SK-N-SH (cell line): ENCODE results near the gene HELT.

ENCODE experiments used
- CHD2 ChIP-seq: fragments of 150-350 bp; IDR thresholded peaks from 2 replicates; pipeline ENCODE4 v1.6.1; 2018; ENCODE audit warnings: low read length; ENCODE audit not compliant: partially characterized antibody
- CTCF ChIP-seq: fragments of 200-600 bp; sonication (generic); IDR thresholded peaks from 2 replicates; pipeline ENCODE4 v1.6.1; 2017; ENCODE audit warnings: antibody characterized with exemption, mild to moderate bottlenecking, moderate library complexity
- GATA2 ChIP-seq: sonication (generic); formaldehyde crosslinking; IDR thresholded peaks from 2 replicates; pipeline ENCODE4 v1.5.0; 2020; ENCODE audit warnings: mild to moderate bottlenecking, missing genetic modification reagents
- JUND ChIP-seq: IDR thresholded peaks from 2 replicates; pipeline ENCODE4 v1.4.0; 2012
- MAX ChIP-seq: IDR thresholded peaks from 2 replicates; pipeline ENCODE4 v1.4.0; 2012; ENCODE audit warnings: low read depth
- PBX3 ChIP-seq: IDR thresholded peaks from 2 replicates; pipeline ENCODE4; 2012
- POLR2AphosphoS5 ChIP-seq: IDR thresholded peaks from 2 replicates; pipeline ENCODE4 v1.6.1; 2012; ENCODE audit warnings: low read depth, low read length
- REST ChIP-seq: IDR thresholded peaks from 2 replicates; pipeline ENCODE4 v1.6.1; 2012; ENCODE audit warnings: mild to moderate bottlenecking, low read depth, low read length, moderate library complexity
- RFX5 ChIP-seq: IDR thresholded peaks from 2 replicates; pipeline ENCODE4 v1.6.1; 2012; ENCODE audit warnings: mild to moderate bottlenecking, improper control_type of control experiment, low read length
- TCF12 ChIP-seq: IDR thresholded peaks from 2 replicates; pipeline ENCODE4 v1.4.0; 2012
- USF2 ChIP-seq: fragments of 150-350 bp; IDR thresholded peaks from 2 replicates; pipeline ENCODE4 v1.6.1; 2017; ENCODE audit warnings: antibody characterized with exemption, low read length, low read depth, borderline replicate concordance

GRCh38 chr4:185020863-185021761 lies 2.8 kb downstream of the HELT start:
- TF ChIP-seq TCF12 (no peak), POLR2AphosphoS5 (no peak), JUND (no peak), MAX (no peak), PBX3 (no peak), CTCF (no peak), USF2 (no peak), RFX5 (no peak), GATA2 (no peak), CHD2 (no peak), REST (no peak)
